Esophagus muscularis mucosa (tissue), 4 donors: Measurements from ENCODE around the gene DPYD.
"Not testable (repeated sequence)": the region's sequence is repeated elsewhere in the genome, so short reads cannot be mapped to it uniquely, and the experiment has no call there.

Experiments used
- EP300 ChIP-seq: sonication (generic); formaldehyde crosslinking; IDR thresholded peaks from one replicate; pipeline ENCODE4 v1.6.1; 2017; ENCODE audit warnings: antibody characterized with exemption
- POLR2A ChIP-seq: fragments of 450-650 bp; IDR thresholded peaks from one replicate; pipeline ENCODE4 v1.6.1; 2017; ENCODE audit warnings: antibody characterized with exemption, moderate library complexity, mild to moderate bottlenecking, low read depth
- TF ChIP-seq, protein P1 (sequence below), 3 experiments: fragments of 200-600 bp in 2 of 3; fragments of 450-650 bp in 1 of 3; sonication (generic) in 2 of 3; IDR thresholded peaks; one replicate each; pipeline ENCODE4 v1.5.1; 2017 to 2019; ENCODE audit warnings: antibody characterized with exemption in 3 of 3, mild to moderate bottlenecking in 2 of 3, moderate library complexity in 1 of 3

- TF ChIP-seq, protein P1, sequence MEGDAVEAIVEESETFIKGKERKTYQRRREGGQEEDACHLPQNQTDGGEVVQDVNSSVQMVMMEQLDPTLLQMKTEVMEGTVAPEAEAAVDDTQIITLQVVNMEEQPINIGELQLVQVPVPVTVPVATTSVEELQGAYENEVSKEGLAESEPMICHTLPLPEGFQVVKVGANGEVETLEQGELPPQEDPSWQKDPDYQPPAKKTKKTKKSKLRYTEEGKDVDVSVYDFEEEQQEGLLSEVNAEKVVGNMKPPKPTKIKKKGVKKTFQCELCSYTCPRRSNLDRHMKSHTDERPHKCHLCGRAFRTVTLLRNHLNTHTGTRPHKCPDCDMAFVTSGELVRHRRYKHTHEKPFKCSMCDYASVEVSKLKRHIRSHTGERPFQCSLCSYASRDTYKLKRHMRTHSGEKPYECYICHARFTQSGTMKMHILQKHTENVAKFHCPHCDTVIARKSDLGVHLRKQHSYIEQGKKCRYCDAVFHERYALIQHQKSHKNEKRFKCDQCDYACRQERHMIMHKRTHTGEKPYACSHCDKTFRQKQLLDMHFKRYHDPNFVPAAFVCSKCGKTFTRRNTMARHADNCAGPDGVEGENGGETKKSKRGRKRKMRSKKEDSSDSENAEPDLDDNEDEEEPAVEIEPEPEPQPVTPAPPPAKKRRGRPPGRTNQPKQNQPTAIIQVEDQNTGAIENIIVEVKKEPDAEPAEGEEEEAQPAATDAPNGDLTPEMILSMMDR (IDR thresholded peaks at IDR 0.05) = not testable (repeated sequence)
- not testable (repeated sequence) for TF ChIP-seq POLR2A, EP300
Measured at GRCh38 chr1:97231354-97231753, 689.5 kb downstream of the DPYD start.
